AG04449 (cell line): ENCODE results near the gene AASS.

Experiments
- CTCF ChIA-PET: fragments of 350-600 bp; formaldehyde crosslinking; extraction: SDS; loops from one replicate; lab custom pipeline; 2021; ENCODE audit warnings: antibody characterized with exemption; lab: Yijun Ruan, JAX
- POLR2A ChIA-PET: fragments of 400-600, 350-600 bp; formaldehyde crosslinking; extraction: SDS; loops from one replicate; lab custom pipeline; 2020; ENCODE audit warnings: antibody characterized with exemption, inconsistent platforms; lab: Yijun Ruan, JAX
- DNase-seq: peaks from one replicate; pipeline ENCODE4 v3.0.0-alpha.2; 2010; ENCODE audit warnings: low read depth, low spot score
- H3K4me3 ChIP-seq: 2 replicates; pipeline ENCODE4 v1.5.1; 2011; ENCODE audit warnings: low read depth, mild to moderate bottlenecking, control low read depth, low read length
- TF ChIP-seq, protein P1 (sequence below): IDR thresholded peaks from one replicate; pipeline ENCODE4 v1.5.1; 2011; ENCODE audit warnings: mild to moderate bottlenecking, moderate library complexity, low read length, control low read depth, inconsistent platforms; ENCODE audit not compliant: insufficient read depth; ENCODE audit errors: missing control alignments

Gene AASS

GRCh38 chr7:122133477-122133876, 10.6 kb downstream of the AASS start:
- CTCF ChIA-PET: no interaction called here
- POLR2A ChIA-PET: interaction anchor here (0.6 kb wide), 1 partner anchor 10 kb away, joined by 4 read pairs; no protein-coding TSS in a partner anchor
- TF ChIP-seq, protein P1, sequence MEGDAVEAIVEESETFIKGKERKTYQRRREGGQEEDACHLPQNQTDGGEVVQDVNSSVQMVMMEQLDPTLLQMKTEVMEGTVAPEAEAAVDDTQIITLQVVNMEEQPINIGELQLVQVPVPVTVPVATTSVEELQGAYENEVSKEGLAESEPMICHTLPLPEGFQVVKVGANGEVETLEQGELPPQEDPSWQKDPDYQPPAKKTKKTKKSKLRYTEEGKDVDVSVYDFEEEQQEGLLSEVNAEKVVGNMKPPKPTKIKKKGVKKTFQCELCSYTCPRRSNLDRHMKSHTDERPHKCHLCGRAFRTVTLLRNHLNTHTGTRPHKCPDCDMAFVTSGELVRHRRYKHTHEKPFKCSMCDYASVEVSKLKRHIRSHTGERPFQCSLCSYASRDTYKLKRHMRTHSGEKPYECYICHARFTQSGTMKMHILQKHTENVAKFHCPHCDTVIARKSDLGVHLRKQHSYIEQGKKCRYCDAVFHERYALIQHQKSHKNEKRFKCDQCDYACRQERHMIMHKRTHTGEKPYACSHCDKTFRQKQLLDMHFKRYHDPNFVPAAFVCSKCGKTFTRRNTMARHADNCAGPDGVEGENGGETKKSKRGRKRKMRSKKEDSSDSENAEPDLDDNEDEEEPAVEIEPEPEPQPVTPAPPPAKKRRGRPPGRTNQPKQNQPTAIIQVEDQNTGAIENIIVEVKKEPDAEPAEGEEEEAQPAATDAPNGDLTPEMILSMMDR: no peak
- no peak for DNase-seq
- H3K4me3 ChIP-seq: no peak overlapping the region

DNA sequence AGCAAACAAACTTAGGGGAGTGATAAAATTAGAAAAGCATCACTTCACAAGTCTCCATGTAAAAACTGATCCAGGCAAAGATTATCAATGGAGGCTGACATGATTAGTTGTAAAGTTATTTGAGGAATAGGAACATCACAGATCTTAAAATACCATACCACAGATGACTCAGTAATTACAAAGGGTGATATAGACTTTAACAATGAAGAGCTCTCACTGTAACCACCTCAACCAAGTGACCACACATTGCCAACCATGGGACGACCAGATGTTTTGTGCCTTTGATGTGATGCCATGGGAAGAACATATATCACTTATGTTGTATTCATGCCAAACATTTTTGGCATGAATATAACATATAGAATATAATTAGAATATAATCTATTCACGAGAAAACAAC, 11.7 kb downstream of the AASS start:
- H3K4me3 ChIP-seq: no peak overlapping the region
- ChIA-PET CTCF (no interaction called here), POLR2A (no interaction called here)
- TF ChIP-seq, protein P1: no peak
- no peak for DNase-seq

GRCh38 chr7:122123746-122124145, 20.3 kb downstream of the AASS start:
- CTCF ChIA-PET: interaction anchor here (1.0 kb wide), 1 partner anchor 20 kb away, joined by 3 read pairs; the partner anchor contains the start of gene AASS
- no peak overlapping the region for H3K4me3 ChIP-seq
- POLR2A ChIA-PET: no interaction called here
- no peak for DNase-seq
- TF ChIP-seq, protein P1: no peak

- H3K4me3 ChIP-seq: no peak overlapping the region
- POLR2A ChIA-PET: no interaction called here
- DNase-seq: no peak
- TF ChIP-seq, protein P1: no peak
- CTCF ChIA-PET: interaction anchor here (1.0 kb wide), 1 partner anchor 26 kb away, joined by 4 read pairs; no protein-coding TSS in a partner anchor
Observed at GRCh38 chr7:122118757-122119156, 25.3 kb downstream of the AASS start.

DNA sequence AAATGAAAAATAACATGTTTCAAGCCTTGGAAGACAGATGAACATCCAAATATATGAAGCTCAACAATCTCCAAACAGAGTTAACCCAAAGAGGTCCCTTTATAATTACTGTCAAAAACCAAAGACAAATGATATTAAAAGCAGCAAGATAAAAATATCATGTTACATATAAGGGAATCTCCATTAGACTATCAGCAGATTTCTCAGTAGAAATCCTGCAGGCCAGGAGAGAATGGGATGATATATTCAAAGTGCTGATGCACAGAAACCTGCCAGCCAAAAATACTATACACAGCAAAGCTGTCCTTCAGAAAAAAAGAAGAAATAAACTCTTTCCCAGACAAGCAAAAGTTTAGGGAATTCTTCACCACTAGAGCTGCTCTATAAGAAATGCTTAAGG, 41.0 kb downstream of the AASS start:
- CTCF ChIA-PET: interaction anchor here (0.7 to 4.3 kb wide), 2 partner anchors 10 to 37 kb away, joined by 5 to 20 read pairs; no protein-coding TSS in a partner anchor
- DNase-seq: no peak
- no peak overlapping the region for H3K4me3 ChIP-seq
- POLR2A ChIA-PET: no interaction called here
- TF ChIP-seq, protein P1: no peak

- ChIA-PET POLR2A (no interaction called here), CTCF (no interaction called here)
- H3K4me3 ChIP-seq: no peak overlapping the region
- TF ChIP-seq, protein P1: no peak
- no peak for DNase-seq
Observed at GRCh38 chr7:122100021-122100420, 44.0 kb downstream of the AASS start.
